ENCODE results near the gene ZRSR2.
"Not testable (repeated sequence)": the region's sequence is repeated elsewhere in the genome, so short reads cannot be mapped to it uniquely, and the experiment has no call there.

ZRSR2 gene, protein sequence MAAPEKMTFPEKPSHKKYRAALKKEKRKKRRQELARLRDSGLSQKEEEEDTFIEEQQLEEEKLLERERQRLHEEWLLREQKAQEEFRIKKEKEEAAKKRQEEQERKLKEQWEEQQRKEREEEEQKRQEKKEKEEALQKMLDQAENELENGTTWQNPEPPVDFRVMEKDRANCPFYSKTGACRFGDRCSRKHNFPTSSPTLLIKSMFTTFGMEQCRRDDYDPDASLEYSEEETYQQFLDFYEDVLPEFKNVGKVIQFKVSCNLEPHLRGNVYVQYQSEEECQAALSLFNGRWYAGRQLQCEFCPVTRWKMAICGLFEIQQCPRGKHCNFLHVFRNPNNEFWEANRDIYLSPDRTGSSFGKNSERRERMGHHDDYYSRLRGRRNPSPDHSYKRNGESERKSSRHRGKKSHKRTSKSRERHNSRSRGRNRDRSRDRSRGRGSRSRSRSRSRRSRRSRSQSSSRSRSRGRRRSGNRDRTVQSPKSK

DNA sequence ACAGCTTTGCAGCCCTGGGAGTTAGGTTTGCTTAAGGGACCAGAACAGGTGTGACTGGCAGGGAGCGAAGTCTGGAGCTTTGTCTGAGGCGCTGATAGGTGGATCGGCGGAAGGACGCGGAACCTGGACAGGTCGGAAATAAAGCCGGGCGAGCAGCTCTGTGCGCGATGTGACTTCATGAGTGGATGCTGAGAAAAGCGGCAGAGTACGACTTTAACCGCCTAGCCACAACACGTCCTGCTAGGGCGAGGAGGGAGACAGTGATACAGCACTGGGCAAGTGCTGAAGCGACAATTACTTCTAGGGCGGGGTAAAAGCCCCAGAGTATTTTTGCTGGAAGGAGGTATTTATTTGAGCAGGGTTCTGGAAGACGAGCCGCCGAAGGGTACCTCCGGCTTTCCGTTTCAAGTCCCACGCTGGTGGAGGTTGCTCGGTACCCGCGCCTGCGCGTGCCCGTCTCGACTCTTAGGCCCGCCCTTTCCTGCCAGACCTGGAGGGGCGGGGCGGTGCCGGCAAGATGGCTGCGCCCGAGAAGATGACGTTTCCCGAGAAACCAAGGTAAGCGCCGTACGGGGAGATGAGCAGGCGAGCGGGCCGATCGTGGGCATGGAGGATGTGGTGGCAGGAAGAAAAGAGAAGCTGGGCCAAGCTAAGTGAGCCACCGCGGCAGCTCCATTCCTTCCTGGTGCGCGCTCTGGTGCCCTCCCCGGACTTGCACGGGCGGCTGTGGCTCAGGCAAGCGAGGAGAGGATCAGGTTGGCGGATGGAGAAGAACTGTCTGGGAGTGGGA is at the start of gene ZRSR2:
ZRSR2 (plus strand) TSS at position 506 of the 790 bp plus-strand sequence; CDS start at position 518, 12 bp downstream.
- POLR2A ChIA-PET (ENCODE audit: low non-redundant PET): no interaction called here
- CTCF ChIA-PET: no interaction called here

DNA sequence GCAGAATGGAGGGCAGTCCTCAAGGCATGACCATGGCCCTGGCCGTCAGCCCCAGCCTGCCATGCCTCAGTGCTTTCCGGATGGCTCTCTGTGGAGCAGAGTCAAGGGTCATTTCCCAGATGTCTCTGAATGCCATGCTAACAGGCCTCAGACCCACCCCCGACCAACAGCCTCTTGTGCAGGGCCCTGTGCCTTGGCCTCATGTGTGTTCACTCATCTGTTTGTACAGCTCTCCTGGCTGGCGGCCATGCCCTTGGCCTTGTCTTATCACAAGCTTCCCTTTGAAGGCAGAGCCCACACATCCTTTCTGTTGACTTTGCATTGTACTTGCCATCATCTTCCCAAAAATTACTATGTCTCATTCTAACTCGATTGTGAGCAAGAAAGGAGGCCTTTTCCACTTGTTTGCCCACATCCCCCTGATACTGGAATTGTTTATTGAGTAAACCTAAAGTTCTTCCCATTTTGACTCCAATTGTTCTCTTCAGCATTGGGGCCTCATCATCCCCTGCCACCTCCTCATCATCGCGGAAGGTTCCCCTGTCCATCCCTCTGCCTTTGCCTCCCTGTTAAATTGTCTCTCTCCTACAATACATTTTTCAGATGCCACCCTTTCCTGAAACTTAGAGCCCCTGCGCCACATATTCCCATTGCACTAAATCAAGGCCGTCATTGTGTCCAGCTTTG is 46.0 kb upstream of the ZRSR2 start:
- POLR2A ChIA-PET (ENCODE audit: low non-redundant PET): no interaction called here
- TF ChIP-seq, protein P1, sequence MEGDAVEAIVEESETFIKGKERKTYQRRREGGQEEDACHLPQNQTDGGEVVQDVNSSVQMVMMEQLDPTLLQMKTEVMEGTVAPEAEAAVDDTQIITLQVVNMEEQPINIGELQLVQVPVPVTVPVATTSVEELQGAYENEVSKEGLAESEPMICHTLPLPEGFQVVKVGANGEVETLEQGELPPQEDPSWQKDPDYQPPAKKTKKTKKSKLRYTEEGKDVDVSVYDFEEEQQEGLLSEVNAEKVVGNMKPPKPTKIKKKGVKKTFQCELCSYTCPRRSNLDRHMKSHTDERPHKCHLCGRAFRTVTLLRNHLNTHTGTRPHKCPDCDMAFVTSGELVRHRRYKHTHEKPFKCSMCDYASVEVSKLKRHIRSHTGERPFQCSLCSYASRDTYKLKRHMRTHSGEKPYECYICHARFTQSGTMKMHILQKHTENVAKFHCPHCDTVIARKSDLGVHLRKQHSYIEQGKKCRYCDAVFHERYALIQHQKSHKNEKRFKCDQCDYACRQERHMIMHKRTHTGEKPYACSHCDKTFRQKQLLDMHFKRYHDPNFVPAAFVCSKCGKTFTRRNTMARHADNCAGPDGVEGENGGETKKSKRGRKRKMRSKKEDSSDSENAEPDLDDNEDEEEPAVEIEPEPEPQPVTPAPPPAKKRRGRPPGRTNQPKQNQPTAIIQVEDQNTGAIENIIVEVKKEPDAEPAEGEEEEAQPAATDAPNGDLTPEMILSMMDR (conservative IDR thresholded peaks at IDR 0.05; ENCODE audit: low read depth): no peak
- CTCF ChIA-PET: no interaction called here
- H3K27ac ChIP-seq: no peak overlapping the region
- no peak for DNase-seq (ENCODE audit: low spot score)

More for the DNA sequence above, at the start of gene ZRSR2:
- TF ChIP-seq, protein P1 (conservative IDR thresholded peaks at IDR 0.05; ENCODE audit: low read depth): no peak
- peak within 1 kb of the TSS; percentile 81 for H3K27ac ChIP-seq
- DNase-seq (ENCODE audit: low spot score): peak; percentile 69

DNA sequence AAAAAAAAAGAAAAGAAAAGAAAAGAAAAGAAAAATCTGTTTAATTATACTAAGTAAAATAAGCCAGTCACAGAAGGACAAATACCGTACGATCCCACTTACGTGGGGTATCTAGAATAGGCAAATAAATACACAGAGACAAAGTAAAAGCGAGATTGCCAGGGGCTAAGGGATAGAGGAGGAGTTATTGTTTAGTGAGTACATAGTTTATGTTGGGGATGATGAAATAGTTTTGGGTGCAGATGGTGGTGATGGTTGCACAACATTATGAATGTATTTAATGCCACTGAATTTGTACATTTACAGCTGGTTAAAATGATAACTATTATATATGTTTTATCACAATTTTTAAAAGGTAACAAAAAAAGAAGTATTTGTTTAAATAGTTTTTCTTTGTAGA is 45.1 kb upstream of the ZRSR2 start:
- TF ChIP-seq, protein P1 (conservative IDR thresholded peaks at IDR 0.05; ENCODE audit: low read depth): no peak
- no peak for DNase-seq (ENCODE audit: low spot score)
- ChIA-PET CTCF (interaction anchor here (0.7 kb wide), 1 partner anchor 24 kb away, joined by 6 read pairs; no protein-coding TSS in a partner anchor), POLR2A (ENCODE audit: low non-redundant PET) (interaction anchor here (0.6 kb wide), 1 partner anchor 28 kb away, joined by 3 read pairs; no protein-coding TSS in a partner anchor)
- H3K27ac ChIP-seq: no peak overlapping the region

DNA sequence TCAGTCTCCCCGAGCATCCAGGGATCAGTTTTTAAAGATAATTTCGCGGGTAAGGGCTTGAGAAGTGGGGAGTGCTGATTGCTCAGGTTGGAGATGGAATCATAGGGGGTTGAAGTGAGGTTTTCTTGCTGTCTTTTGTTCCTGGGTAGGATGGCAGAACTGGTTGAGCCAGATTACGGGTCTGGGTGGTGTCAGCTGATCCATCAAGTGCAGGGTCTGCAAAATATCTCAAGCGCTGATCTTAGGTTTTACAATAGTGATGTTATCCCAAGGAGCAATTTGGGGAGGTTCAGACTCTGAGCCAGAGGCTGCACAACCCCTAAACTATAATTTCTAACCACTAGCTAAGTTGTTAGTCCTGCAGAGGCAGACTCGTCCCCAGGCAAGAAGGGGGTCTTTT is 43.6 kb upstream of the ZRSR2 start:
- DNase-seq (ENCODE audit: low spot score); CTCF ChIA-PET; H3K27ac ChIP-seq; POLR2A ChIA-PET (ENCODE audit: low non-redundant PET): not testable (repeated sequence)

DNA sequence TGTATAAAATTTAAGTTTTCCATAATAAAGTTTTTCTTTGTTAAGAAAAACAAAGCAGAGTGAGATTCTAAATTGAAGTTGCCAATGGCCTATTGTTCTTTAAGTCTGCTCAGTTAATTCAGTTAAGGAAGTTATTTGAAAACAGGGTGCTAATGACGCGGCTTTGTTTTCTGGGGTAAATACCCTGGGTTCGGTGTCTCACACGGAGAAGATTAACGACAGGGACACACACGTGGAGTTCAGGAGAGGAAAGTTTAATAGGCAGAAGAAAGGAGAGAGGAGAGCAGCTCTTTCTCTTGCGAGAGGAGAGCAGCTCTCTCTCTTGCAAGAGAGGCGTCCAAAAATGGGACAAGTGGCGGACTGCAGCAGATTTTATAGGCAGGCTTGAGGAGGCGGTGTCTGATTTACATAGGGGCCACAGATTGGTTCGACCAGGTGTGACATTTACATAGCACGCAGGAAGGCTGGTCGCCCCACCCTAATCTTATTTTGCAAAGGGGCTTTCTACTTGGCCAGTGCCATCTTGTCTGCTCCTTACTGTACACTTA is 42.6 kb upstream of the ZRSR2 start:
- POLR2A ChIA-PET (ENCODE audit: low non-redundant PET): no interaction called here
- TF ChIP-seq, protein P1 (conservative IDR thresholded peaks at IDR 0.05; ENCODE audit: low read depth): no peak
- DNase-seq (ENCODE audit: low spot score): no peak
- CTCF ChIA-PET: no interaction called here
- H3K27ac ChIP-seq: no peak overlapping the region

DNA sequence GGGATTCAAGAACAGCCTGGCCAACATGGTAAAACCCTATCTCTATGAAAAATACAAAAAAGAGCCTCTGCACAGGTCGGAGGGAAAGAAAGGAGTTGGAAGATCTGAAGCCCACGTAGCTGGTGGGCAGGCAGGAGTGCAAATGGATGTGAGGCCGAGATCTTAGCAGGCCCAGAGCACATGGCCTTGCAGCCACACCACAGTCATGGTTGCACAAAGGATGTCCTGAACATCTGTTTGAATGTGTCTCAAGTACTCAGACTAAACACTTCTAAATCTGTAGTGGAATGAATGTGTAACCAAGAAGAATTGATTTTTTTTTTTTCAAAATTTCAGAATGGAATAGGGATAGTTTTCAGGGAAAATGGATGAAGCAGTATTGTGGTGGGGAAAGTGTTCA is 41.4 kb upstream of the ZRSR2 start:
- no peak overlapping the region for H3K27ac ChIP-seq
- TF ChIP-seq, protein P1 (conservative IDR thresholded peaks at IDR 0.05; ENCODE audit: low read depth): no peak
- no peak for DNase-seq (ENCODE audit: low spot score)
- ChIA-PET CTCF (no interaction called here), POLR2A (ENCODE audit: low non-redundant PET) (interaction anchor here (0.6 kb wide), 1 partner anchor 22 kb away, joined by 6 read pairs; no protein-coding TSS in a partner anchor)

Measured in RWPE1 (cell line).